HepG2 (cell line): ENCODE data around the gene CTSZ. TPM values are rescaled to one million over a fixed set of nuclear protein-coding genes. Genes with fewer than 3 reads are reported as not detected.

Experiments used
- AHDC1 ChIP-seq: sonication (generic); formaldehyde crosslinking; IDR thresholded peaks from 2 replicates; pipeline ENCODE4 v1.5.1; 2020; ENCODE audit warnings: mild to moderate bottlenecking, missing genetic modification reagents, borderline replicate concordance
- ARNT ChIP-seq: fragments of 450-650 bp; IDR thresholded peaks from 2 replicates; pipeline ENCODE4 v1.6.1; 2017
- CENPBD1 ChIP-seq: sonication (generic); formaldehyde crosslinking; IDR thresholded peaks from 2 replicates; pipeline ENCODE4 v1.8.0; 2022; ENCODE audit warnings: missing genetic modification reagents, low read depth, mild to moderate bottlenecking, borderline replicate concordance
- CERS6 ChIP-seq: sonication (generic); formaldehyde crosslinking; IDR thresholded peaks from 2 replicates; pipeline ENCODE4 v1.5.0; 2020; ENCODE audit warnings: missing genetic modification reagents
- EEA1 ChIP-seq: sonication (generic); formaldehyde crosslinking; IDR thresholded peaks from 2 replicates; pipeline ENCODE4 v1.5.1; 2020; ENCODE audit warnings: mild to moderate bottlenecking, missing genetic modification reagents, borderline replicate concordance
- ELF3 ChIP-seq: IDR thresholded peaks from 2 replicates; pipeline ENCODE4 v1.6.1; 2016; ENCODE audit warnings: missing genetic modification reagents, missing compliant biosample characterization
- HNRNPK ChIP-seq: fragments of 200-400 bp; formaldehyde crosslinking; IDR thresholded peaks from 2 replicates; pipeline ENCODE4 v1.6.1; 2018; ENCODE audit warnings: low read length, low read depth, moderate library complexity, mild to moderate bottlenecking; ENCODE audit not compliant: poor library complexity, severe bottlenecking
- KLF13 ChIP-seq: sonication (generic); formaldehyde crosslinking; IDR thresholded peaks from 2 replicates; pipeline ENCODE4 v1.4.0; 2020; ENCODE audit warnings: mild to moderate bottlenecking, missing genetic modification reagents
- LRRFIP1 ChIP-seq: sonication (generic); formaldehyde crosslinking; conservative IDR thresholded peaks from 2 replicates; pipeline ENCODE4 v1.4.0; 2020; ENCODE audit warnings: missing genetic modification reagents
- MTA1 ChIP-seq: sonication (generic); formaldehyde crosslinking; IDR thresholded peaks from 2 replicates; pipeline ENCODE4 v1.4.0; 2020; ENCODE audit warnings: missing genetic modification reagents, mild to moderate bottlenecking, borderline replicate concordance
- NFE2 ChIP-seq: sonication (generic); formaldehyde crosslinking; IDR thresholded peaks from 2 replicates; pipeline ENCODE4 v1.4.0; 2020; ENCODE audit warnings: missing genetic modification reagents
- NFE2L1 ChIP-seq: sonication (generic); formaldehyde crosslinking; IDR thresholded peaks from 2 replicates; pipeline ENCODE4 v1.4.0; 2020; ENCODE audit warnings: missing genetic modification reagents, mild to moderate bottlenecking, borderline replicate concordance
- NFKBIZ ChIP-seq: IDR thresholded peaks from 2 replicates; pipeline ENCODE4 v1.6.1; 2018; ENCODE audit warnings: missing genetic modification reagents, missing compliant biosample characterization
- SIX1 ChIP-seq: sonication (generic); formaldehyde crosslinking; IDR thresholded peaks from 2 replicates; pipeline ENCODE4 v1.4.0; 2020; ENCODE audit warnings: missing genetic modification reagents, borderline replicate concordance
- SMYD3 ChIP-seq: sonication (generic); formaldehyde crosslinking; IDR thresholded peaks from 2 replicates; pipeline ENCODE4 v1.8.1; 2023; ENCODE audit warnings: mild to moderate bottlenecking, missing genetic modification reagents
- TEAD2 ChIP-seq: sonication (generic); formaldehyde crosslinking; IDR thresholded peaks from 2 replicates; pipeline ENCODE4 v1.9.0; 2021; ENCODE audit warnings: missing genetic modification reagents
- ZNF12 ChIP-seq: sonication (generic); formaldehyde crosslinking; IDR thresholded peaks from 2 replicates; pipeline ENCODE4 v1.5.0; 2020; ENCODE audit warnings: missing genetic modification reagents
- ZNF3 ChIP-seq: IDR thresholded peaks from 2 replicates; pipeline ENCODE4 v1.7.0; 2017; ENCODE audit warnings: inconsistent platforms
- ZNF549 ChIP-seq: sonication (generic); formaldehyde crosslinking; IDR thresholded peaks from 2 replicates; pipeline ENCODE4 v1.5.0; 2020; ENCODE audit warnings: missing genetic modification reagents
- ZNF619 ChIP-seq: sonication (generic); formaldehyde crosslinking; IDR thresholded peaks from 2 replicates; pipeline ENCODE4 v1.4.0; 2020; ENCODE audit warnings: mild to moderate bottlenecking, missing genetic modification reagents
- ZNF747 ChIP-seq: sonication (generic); formaldehyde crosslinking; IDR thresholded peaks from 2 replicates; pipeline ENCODE4 v1.8.1; 2023; ENCODE audit warnings: missing genetic modification reagents, mild to moderate bottlenecking, borderline replicate concordance
- polyA plus RNA-seq, 8 experiments: library from polyadenylated mRNA; depleted of rRNA in 3 of 8; stranded (reverse) in 7 of 8; unstranded in 1 of 8; fragments of >200 nt; fragmentation: Illumina TruSeq in 4 of 8; extraction: Trizol in 4 of 8; gene quantifications; 2 replicates each; pipeline versions ENCODE4 v1.2.1 to v1.2.3, GENCODE V29; 2011 to 2016; ENCODE audit warnings: low read depth in 4 of 8, missing spikeins in 1 of 8, mixed read lengths in 1 of 8; ENCODE audit not compliant: insufficient read depth in 1 of 8
- total RNA-seq, 5 experiments: library from RNA; depleted of rRNA; stranded (reverse); fragments of >200 nt; fragmentation: Illumina TruSeq; extraction: Trizol; gene quantifications; 2 replicates each; pipeline ENCODE4 v1.2.3, GENCODE V29; 2016; ENCODE audit warnings: low read depth in 1 of 5

The CTSZ gene
- total and polyA plus RNA-seq, 2 of the 13 experiments (the other 11 are each of a cell fraction or from before 2014, with no cell fraction given) = 0.33 TPM; not detected in 1

- no peak for TF ChIP-seq LRRFIP1
- TF ChIP-seq ZNF747 (CRISPR knock-in tag) = no peak
- TF ChIP-seq ELF3 = peak; percentile 34; the same call in 1 of the 2 replicates
- TF ChIP-seq CENPBD1 (CRISPR knock-in tag) = no peak
- peak; percentile 80; the same call in 1 of the 2 replicates for TF ChIP-seq MTA1 (CRISPR knock-in tag)
- no peak for TF ChIP-seq HNRNPK
- TF ChIP-seq NFE2 = no peak
- no peak for TF ChIP-seq AHDC1 (CRISPR knock-in tag)
- TF ChIP-seq TEAD2 = no peak
- no peak for TF ChIP-seq ZNF619
- no peak for TF ChIP-seq ZNF12
- no peak for TF ChIP-seq EEA1 (CRISPR knock-in tag)
- TF ChIP-seq NFE2L1 = no peak
- TF ChIP-seq ARNT = no peak
- no peak for TF ChIP-seq CERS6 (CRISPR knock-in tag)
- no peak for TF ChIP-seq SIX1
- no peak for TF ChIP-seq ZNF549
- TF ChIP-seq ZNF3 (CRISPR knock-in tag) = no peak
- no peak for TF ChIP-seq SMYD3 (CRISPR knock-in tag)
- TF ChIP-seq KLF13 = no peak
- TF ChIP-seq NFKBIZ (CRISPR knock-in tag) = 0 out of 2 replicates have a peak, but pooled peaks have one; percentile 51
Measured at GRCh38 chr20:59006167-59006863, 739 bp downstream of the CTSZ start (continued).
